GM12865 (cell line): Measurements from ENCODE around the gene FOXJ1.
A peak's percentile ranks its signal among the peaks of the same experiment; 100 is the strongest.
"Not testable (repeated sequence)": the region's sequence is repeated elsewhere in the genome, so short reads cannot be mapped to it uniquely, and the experiment has no call there.

Experiments used
- DNase-seq: peaks from one replicate; pipeline ENCODE4 v3.0.0; 2010; ENCODE audit warnings: low read depth
- H3K4me3 ChIP-seq: 2 replicates; pipeline ENCODE4 v1.5.1; 2011; ENCODE audit warnings: mild to moderate bottlenecking, low read depth, low read length, control low read depth
- TF ChIP-seq, protein P1 (sequence below): IDR thresholded peaks from 2 replicates; pipeline ENCODE4 v1.5.1; 2011; ENCODE audit warnings: low read length, control low read depth, low read depth, inconsistent platforms; ENCODE audit not compliant: insufficient read depth; ENCODE audit errors: missing control alignments

Gene FOXJ1, protein sequence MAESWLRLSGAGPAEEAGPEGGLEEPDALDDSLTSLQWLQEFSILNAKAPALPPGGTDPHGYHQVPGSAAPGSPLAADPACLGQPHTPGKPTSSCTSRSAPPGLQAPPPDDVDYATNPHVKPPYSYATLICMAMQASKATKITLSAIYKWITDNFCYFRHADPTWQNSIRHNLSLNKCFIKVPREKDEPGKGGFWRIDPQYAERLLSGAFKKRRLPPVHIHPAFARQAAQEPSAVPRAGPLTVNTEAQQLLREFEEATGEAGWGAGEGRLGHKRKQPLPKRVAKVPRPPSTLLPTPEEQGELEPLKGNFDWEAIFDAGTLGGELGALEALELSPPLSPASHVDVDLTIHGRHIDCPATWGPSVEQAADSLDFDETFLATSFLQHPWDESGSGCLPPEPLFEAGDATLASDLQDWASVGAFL

DNA sequence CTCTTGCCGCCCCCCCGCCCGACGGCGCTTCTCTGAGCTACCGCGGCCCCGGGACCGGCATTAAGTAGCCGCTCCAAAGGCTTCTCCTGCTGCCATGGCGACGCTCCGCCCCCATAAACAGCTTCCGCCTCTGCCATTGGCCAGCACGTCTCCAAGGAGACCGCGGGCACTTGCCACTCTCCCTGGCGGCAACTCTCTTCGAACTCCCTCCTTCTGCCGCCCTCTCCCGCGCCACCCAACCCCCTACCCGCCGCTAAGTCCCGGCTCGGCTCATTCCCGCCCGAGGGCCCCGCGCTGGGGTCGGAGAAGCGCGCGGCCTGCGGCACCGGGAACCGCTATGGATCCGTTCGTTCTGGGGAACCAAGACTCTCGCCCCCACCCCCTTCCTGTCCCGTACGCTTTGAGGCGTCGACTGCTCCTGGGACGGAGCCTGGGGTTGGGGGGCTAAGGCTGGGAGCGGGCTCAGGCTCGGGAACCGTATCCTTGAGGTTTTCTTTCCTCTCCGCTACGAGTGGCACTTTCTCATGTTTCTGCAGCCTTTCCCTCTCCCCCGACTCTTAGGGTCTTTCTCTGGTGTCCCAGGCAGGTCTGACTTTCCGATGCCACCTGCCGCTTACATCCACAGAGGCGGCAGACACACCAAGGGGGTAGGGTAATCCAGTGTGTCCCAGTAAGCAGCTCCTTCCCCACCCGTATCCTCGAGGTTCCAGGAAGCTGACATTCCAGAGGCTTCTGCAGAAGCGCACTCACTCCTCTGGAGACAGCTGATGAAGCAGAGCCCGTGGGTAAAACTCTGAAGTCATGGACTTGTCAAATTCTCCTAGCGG, at the start of gene FOXJ1:
TSS of gene FOXJ1 (minus strand) at position 34 of the 827 bp plus-strand sequence. CDS start 850 bp downstream, outside the sequence.
- H3K4me3 ChIP-seq, result peak within 1 kb of the TSS; percentile 35

DNA sequence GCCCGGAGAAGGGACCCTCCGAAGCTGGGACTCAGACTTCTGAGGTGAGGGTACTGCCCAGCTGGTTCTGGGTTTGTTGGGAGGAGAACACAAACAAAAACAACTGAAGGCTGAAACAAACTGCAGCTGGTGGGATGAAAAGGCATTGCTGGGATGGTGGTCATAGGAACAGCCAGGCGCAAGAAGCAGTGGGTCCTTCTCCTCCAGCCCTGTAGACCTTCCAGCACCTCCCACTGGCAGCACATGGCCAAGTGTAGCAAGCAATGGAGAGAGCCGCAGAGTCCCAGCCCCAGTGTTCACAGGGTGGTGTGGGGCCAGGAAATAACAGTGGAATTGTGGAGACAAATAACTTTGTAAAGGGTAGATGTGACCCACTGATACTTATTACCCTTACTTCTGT, 48.7 kb upstream of the FOXJ1 start:
- H3K4me3 ChIP-seq, result no peak overlapping the region
- TF ChIP-seq, protein P1, sequence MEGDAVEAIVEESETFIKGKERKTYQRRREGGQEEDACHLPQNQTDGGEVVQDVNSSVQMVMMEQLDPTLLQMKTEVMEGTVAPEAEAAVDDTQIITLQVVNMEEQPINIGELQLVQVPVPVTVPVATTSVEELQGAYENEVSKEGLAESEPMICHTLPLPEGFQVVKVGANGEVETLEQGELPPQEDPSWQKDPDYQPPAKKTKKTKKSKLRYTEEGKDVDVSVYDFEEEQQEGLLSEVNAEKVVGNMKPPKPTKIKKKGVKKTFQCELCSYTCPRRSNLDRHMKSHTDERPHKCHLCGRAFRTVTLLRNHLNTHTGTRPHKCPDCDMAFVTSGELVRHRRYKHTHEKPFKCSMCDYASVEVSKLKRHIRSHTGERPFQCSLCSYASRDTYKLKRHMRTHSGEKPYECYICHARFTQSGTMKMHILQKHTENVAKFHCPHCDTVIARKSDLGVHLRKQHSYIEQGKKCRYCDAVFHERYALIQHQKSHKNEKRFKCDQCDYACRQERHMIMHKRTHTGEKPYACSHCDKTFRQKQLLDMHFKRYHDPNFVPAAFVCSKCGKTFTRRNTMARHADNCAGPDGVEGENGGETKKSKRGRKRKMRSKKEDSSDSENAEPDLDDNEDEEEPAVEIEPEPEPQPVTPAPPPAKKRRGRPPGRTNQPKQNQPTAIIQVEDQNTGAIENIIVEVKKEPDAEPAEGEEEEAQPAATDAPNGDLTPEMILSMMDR, result peak; percentile 1
- DNase-seq, result no peak

More for the DNA sequence above, at the start of gene FOXJ1:
- DNase-seq, result peak; percentile 90
- TF ChIP-seq, protein P1, result no peak

DNA sequence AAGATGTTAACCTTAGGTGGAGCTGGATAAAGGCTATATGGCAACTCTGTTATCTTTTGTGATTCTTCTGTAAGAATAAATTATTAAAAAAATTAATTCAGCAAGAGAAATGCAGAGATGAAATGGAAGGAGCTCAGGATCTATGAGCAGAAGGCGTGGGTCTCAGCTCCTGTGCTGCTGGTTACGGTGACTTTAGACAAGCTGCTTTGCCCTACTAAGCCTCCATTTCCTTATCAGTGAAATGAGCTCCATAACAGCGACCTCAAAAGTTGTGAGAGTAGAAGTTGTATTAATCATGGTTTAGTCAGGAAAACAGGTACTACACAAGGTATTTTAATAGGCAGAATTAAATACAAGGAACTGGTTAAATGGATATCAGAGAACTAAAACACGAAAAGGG, 48.2 kb upstream of the FOXJ1 start:
- TF ChIP-seq, protein P1, result no peak
- H3K4me3 ChIP-seq, result no peak overlapping the region
- no peak for DNase-seq

DNA sequence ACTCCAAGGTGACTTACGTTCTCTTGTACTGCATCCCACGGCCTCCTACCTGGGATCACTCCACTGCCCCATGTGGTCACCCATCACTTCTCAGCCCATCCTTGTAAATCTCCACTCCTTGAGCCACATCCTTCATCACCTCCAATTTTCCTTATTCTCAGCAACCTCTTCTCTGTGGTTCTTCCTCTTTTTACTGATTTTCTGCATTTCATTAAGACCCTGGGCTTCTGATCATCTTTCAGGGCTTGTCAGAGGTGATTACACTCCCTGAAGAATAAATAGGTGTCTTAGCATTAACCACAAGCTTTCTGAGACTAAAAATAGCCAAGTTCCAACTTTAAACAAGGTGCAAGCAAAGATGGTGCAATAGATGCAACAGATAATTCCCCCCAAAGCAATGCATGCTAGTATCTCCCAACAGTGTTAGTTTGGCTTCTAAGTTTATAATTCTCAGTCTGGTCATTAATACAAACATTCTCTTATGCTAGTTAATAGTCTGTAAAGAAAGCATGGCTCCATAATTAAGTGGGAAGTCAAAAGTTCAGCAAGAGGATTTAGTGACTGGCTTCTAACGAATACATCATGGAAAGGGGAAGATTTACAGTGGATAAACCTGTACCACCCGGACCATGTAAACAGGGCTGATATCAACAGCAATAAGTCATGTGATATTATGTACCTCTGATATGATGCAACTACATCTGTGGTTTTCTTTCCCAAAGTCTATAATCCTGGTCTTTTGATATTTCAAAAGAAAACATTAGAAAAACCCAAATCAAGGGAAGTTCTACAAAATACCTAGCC, 47.4 kb upstream of the FOXJ1 start:
- TF ChIP-seq, protein P1, result no peak
- no peak for DNase-seq
- no peak overlapping the region for H3K4me3 ChIP-seq

DNA sequence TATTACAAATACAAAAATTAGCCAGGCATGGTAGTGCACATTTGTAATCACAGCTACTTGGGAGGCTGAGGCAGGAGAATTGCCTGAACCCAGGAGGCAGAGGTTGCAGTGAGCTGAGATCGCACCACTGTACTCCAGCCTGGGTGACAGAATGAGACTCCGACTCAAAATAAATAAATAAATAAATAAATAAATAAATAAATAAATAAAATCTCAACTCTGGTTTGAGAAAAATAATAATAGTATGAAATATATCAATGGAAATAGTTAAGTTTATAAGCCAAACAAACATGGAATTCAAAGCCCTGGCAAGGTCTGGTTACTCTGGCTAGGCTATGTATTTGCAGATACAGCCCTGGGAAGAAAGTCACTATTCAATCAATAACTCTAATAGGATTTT, 45.7 kb upstream of the FOXJ1 start:
- not testable (repeated sequence) for H3K4me3 ChIP-seq, DNase-seq

DNA sequence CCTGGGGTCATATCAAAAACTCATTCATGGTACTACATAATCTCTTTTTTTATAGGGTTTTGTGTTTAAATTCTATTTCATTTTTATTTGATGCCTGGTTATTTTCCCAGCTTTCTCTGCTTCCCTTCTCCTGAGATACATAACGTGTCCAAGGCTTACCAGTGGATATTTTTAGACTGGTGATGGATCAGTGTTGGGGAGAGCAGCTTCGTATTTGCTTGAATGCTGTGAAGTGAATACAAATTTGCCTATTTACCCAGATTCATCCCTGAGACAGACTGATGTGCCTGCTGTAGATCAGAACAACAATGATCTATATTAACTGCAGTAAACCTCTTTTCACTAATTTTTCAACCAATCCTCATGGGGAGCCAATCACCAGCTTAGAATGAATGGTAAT, 43.2 kb upstream of the FOXJ1 start:
- H3K4me3 ChIP-seq, result peak overlapping the region; percentile 51
- DNase-seq, result no peak
- TF ChIP-seq, protein P1, result no peak
